H1 (cell line): ENCODE measurements around the gene SH2B2. TPM values are rescaled to one million over a fixed set of nuclear protein-coding genes. Genes with fewer than 3 reads are reported as not detected.

Source experiments
- JUND ChIP-seq: IDR thresholded peaks from 2 replicates; pipeline ENCODE4 v1.6.1; 2011; ENCODE audit warnings: mild to moderate bottlenecking, improper control_type of control experiment, low read length
- SRF ChIP-seq: IDR thresholded peaks from 2 replicates; pipeline ENCODE4 v1.6.1; 2011; ENCODE audit warnings: mild to moderate bottlenecking, low read depth, low read length, moderate library complexity
- polyA plus RNA-seq, 7 experiments: library from polyadenylated mRNA; depleted of rRNA in 3 of 7; stranded (reverse) in 5 of 7; unstranded in 2 of 7; fragments of >200 nt in 5 of 7; fragments of 200-250 nt in 2 of 7; gene quantifications; 1 replicate in 5 of 7; 2 replicates in 1 of 7; 4 replicates in 1 of 7; pipeline versions ENCODE4 v1.2.1 to v1.2.3, GENCODE V29; 2011 to 2013; ENCODE audit warnings: missing spikeins in 2 of 7, mixed read lengths in 2 of 7
- total RNA-seq: library from RNA; stranded (reverse); fragmentation: NEBNext Ultra II Directional; extraction: Animal tissue kit (Norgen Biotek cat#: 25700); gene quantifications from 2 replicates; pipeline ENCODE4 v1.2.1, GENCODE V29; 2021
- TF ChIP-seq, protein P1 (sequence below): fragments of 300-600 bp; sonication (generic); IDR thresholded peaks from 2 replicates; pipeline ENCODE4 v1.7.1; 2012; ENCODE audit warnings: low read length, moderate library complexity, mild to moderate bottlenecking, inconsistent platforms; ENCODE audit not compliant: insufficient replicate concordance
- TF ChIP-seq, protein P2 (sequence below): IDR thresholded peaks from 2 replicates; pipeline ENCODE4 v1.6.1; 2011; ENCODE audit warnings: low read depth, mild to moderate bottlenecking, low read length; ENCODE audit not compliant: insufficient read depth

The SH2B2 gene
- total and polyA plus RNA-seq, 2 of the 8 experiments (the other 6 are each of a cell fraction or from before 2014, with no cell fraction given): 11.5 to 18.7 TPM

DNA sequence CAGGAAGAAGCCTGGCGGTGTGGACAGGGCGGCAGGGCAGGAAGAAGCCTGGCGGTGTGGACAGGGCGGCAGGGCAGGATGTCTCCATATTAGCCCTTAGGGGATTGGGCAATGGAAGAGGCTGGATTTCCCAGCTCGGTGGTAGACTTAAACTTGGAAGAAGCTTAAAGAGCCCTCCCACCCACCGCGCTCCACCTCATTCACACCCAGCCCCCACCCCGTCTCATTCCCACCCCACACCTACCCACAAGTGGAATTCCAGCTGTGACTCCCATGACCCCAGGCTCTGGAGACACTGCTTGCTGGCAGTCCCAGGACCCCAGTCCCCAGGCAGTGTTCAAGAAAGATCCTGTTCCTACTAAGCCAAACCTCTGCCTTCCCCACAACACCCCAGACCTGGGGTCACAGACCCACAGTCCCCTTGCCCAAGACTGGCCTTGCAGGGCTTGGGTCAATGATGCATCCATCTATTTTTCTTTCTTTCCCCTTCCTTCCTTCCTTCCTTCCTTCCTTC lies 35.6 kb downstream of the SH2B2 start (continued):
- TF ChIP-seq, protein P1, sequence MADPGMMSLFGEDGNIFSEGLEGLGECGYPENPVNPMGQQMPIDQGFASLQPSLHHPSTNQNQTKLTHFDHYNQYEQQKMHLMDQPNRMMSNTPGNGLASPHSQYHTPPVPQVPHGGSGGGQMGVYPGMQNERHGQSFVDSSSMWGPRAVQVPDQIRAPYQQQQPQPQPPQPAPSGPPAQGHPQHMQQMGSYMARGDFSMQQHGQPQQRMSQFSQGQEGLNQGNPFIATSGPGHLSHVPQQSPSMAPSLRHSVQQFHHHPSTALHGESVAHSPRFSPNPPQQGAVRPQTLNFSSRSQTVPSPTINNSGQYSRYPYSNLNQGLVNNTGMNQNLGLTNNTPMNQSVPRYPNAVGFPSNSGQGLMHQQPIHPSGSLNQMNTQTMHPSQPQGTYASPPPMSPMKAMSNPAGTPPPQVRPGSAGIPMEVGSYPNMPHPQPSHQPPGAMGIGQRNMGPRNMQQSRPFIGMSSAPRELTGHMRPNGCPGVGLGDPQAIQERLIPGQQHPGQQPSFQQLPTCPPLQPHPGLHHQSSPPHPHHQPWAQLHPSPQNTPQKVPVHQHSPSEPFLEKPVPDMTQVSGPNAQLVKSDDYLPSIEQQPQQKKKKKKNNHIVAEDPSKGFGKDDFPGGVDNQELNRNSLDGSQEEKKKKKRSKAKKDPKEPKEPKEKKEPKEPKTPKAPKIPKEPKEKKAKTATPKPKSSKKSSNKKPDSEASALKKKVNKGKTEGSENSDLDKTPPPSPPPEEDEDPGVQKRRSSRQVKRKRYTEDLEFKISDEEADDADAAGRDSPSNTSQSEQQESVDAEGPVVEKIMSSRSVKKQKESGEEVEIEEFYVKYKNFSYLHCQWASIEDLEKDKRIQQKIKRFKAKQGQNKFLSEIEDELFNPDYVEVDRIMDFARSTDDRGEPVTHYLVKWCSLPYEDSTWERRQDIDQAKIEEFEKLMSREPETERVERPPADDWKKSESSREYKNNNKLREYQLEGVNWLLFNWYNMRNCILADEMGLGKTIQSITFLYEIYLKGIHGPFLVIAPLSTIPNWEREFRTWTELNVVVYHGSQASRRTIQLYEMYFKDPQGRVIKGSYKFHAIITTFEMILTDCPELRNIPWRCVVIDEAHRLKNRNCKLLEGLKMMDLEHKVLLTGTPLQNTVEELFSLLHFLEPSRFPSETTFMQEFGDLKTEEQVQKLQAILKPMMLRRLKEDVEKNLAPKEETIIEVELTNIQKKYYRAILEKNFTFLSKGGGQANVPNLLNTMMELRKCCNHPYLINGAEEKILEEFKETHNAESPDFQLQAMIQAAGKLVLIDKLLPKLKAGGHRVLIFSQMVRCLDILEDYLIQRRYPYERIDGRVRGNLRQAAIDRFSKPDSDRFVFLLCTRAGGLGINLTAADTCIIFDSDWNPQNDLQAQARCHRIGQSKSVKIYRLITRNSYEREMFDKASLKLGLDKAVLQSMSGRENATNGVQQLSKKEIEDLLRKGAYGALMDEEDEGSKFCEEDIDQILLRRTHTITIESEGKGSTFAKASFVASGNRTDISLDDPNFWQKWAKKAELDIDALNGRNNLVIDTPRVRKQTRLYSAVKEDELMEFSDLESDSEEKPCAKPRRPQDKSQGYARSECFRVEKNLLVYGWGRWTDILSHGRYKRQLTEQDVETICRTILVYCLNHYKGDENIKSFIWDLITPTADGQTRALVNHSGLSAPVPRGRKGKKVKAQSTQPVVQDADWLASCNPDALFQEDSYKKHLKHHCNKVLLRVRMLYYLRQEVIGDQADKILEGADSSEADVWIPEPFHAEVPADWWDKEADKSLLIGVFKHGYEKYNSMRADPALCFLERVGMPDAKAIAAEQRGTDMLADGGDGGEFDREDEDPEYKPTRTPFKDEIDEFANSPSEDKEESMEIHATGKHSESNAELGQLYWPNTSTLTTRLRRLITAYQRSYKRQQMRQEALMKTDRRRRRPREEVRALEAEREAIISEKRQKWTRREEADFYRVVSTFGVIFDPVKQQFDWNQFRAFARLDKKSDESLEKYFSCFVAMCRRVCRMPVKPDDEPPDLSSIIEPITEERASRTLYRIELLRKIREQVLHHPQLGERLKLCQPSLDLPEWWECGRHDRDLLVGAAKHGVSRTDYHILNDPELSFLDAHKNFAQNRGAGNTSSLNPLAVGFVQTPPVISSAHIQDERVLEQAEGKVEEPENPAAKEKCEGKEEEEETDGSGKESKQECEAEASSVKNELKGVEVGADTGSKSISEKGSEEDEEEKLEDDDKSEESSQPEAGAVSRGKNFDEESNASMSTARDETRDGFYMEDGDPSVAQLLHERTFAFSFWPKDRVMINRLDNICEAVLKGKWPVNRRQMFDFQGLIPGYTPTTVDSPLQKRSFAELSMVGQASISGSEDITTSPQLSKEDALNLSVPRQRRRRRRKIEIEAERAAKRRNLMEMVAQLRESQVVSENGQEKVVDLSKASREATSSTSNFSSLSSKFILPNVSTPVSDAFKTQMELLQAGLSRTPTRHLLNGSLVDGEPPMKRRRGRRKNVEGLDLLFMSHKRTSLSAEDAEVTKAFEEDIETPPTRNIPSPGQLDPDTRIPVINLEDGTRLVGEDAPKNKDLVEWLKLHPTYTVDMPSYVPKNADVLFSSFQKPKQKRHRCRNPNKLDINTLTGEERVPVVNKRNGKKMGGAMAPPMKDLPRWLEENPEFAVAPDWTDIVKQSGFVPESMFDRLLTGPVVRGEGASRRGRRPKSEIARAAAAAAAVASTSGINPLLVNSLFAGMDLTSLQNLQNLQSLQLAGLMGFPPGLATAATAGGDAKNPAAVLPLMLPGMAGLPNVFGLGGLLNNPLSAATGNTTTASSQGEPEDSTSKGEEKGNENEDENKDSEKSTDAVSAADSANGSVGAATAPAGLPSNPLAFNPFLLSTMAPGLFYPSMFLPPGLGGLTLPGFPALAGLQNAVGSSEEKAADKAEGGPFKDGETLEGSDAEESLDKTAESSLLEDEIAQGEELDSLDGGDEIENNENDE: no peak
- TF ChIP-seq, protein P2, sequence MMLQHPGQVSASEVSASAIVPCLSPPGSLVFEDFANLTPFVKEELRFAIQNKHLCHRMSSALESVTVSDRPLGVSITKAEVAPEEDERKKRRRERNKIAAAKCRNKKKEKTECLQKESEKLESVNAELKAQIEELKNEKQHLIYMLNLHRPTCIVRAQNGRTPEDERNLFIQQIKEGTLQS: no peak
- no peak for TF ChIP-seq JUND
- TF ChIP-seq SRF: no peak
